A673 (cell line): ENCODE measurements around the gene HABP2. TPM values are rescaled to one million over a fixed set of nuclear protein-coding genes. Genes with fewer than 3 reads are reported as not detected.

ENCODE experiments used
- BruUV-seq: library from RNA; stranded (reverse); fragments of 400-500 nt; replicated peaks from 2 replicates; lab custom pipeline; 2021; lab: Mats Ljungman, UMichigan
- CTCF ChIA-PET: fragments of 300-600 bp; sonication (Branson Sonifier 250); formaldehyde crosslinking; loops from one replicate; lab custom pipeline; 2022; ENCODE audit warnings: antibody characterized with exemption; lab: Charles Lee
- POLR2A ChIA-PET: fragments of 300-600 bp; sonication (Branson Sonifier 250); formaldehyde crosslinking; loops from one replicate; lab custom pipeline; 2022; ENCODE audit warnings: antibody characterized with exemption; ENCODE audit not compliant: low non-redundant PET; lab: Charles Lee
- DNase-seq: peaks from one replicate; pipeline ENCODE4 v3.0.0-alpha.2; 2015; ENCODE audit warnings: low spot score
- H3K27ac ChIP-seq: fragments of 200-600 bp; sonication (generic); 2 replicates; pipeline ENCODE4 v1.5.1; 2016; ENCODE audit warnings: mixed run types, low read depth, mild to moderate bottlenecking, mixed read lengths, antibody characterized with exemption, low read length; ENCODE audit not compliant: poor library complexity, severe bottlenecking
- H3K27me3 ChIP-seq: fragments of 200-600 bp; sonication (generic); replicated peaks from 2 replicates; pipeline ENCODE4 v1.6.1; 2017; ENCODE audit warnings: mixed run types, low read depth, mild to moderate bottlenecking, mixed read lengths, antibody characterized with exemption, low read length; ENCODE audit not compliant: insufficient read depth, poor library complexity
- H3K36me3 ChIP-seq: fragments of 200-600 bp; sonication (generic); 2 replicates; pipeline ENCODE4 v1.6.1; 2016; ENCODE audit warnings: mixed run types, mild to moderate bottlenecking, mixed read lengths, antibody characterized with exemption, low read length; ENCODE audit not compliant: insufficient read depth, poor library complexity, severe bottlenecking
- H3K4me1 ChIP-seq: fragments of 200-600 bp; sonication (generic); 2 replicates; pipeline ENCODE4 v1.6.1; 2017; ENCODE audit warnings: mixed run types, mild to moderate bottlenecking, mixed read lengths, antibody characterized with exemption, low read length; ENCODE audit not compliant: insufficient read depth, poor library complexity, severe bottlenecking
- H3K4me3 ChIP-seq: fragments of 200-600 bp; sonication (generic); 2 replicates; pipeline ENCODE4 v1.5.1; 2016; ENCODE audit warnings: low read depth, mixed run types, mild to moderate bottlenecking, mixed read lengths, low read length; ENCODE audit not compliant: poor library complexity, severe bottlenecking
- H3K9me3 ChIP-seq: fragments of 200-600 bp; sonication (generic); 2 replicates; pipeline ENCODE4 v1.6.1; 2016; ENCODE audit warnings: mixed run types, low read depth, mild to moderate bottlenecking, mixed read lengths, antibody characterized with exemption, low read length; ENCODE audit not compliant: poor library complexity, severe bottlenecking
- CTCF ChIP-seq: fragments of 300-800, 200-600 bp; sonication (generic); conservative IDR thresholded peaks from 2 replicates; pipeline ENCODE4 v1.5.1; 2017; ENCODE audit warnings: low read depth, mild to moderate bottlenecking, antibody characterized with exemption, low read length, moderate library complexity, mixed read lengths
- EZH2 ChIP-seq: fragments of 200-600 bp; sonication (generic); IDR thresholded peaks from 2 replicates; pipeline ENCODE4 v1.6.1; 2017; ENCODE audit warnings: borderline replicate concordance, low read depth, mild to moderate bottlenecking, mixed read lengths, antibody characterized with exemption, low read length; ENCODE audit not compliant: poor library complexity, severe bottlenecking
- intact Hi-C: fragments of 100-400 bp; cut with micrococcal nuclease; formaldehyde crosslinking; loops from one replicate; pipeline ENCODE4 v1.10.0; 2022; ENCODE audit not compliant: unreplicated experiment
- total RNA-seq: library from RNA; stranded (reverse); gene quantifications from 2 replicates; pipeline ENCODE4 v1.2.3, GENCODE V29; 2021

Gene HABP2
- total RNA-seq, 1 experiment from 2014 or later = not detected

GRCh38 chr10:113515601-113516000 lies 37.3 kb upstream of the HABP2 start:
- Histone ChIP-seq H3K36me3 (no peaks in the 10 kb centered on the region), H3K4me1 (no peaks in the 10 kb centered on the region), H3K9me3 (peaks cover 7% of the 10 kb centered on the region), H3K27me3 (peaks cover under 1% of the 10 kb centered on the region), H3K4me3 (no peak overlapping the region), H3K27ac (no peak overlapping the region)
- CTCF ChIA-PET = no interaction called here
- BruUV-seq = no TSS peak
- intact Hi-C loops = no loop called here
- TF ChIP-seq EZH2 (no peak), CTCF (no peak)
- POLR2A ChIA-PET = no interaction called here
- no peak for DNase-seq

- H3K4me3 ChIP-seq = no peak overlapping the region
- TF ChIP-seq EZH2 (no peak), CTCF (no peak)
- intact Hi-C loops = no loop called here
- H3K4me1 ChIP-seq = no peaks in the 10 kb centered on the region
- CTCF ChIA-PET = no interaction called here
- H3K9me3 ChIP-seq = peaks cover 7% of the 10 kb centered on the region
- POLR2A ChIA-PET = no interaction called here
- no peaks in the 10 kb centered on the region for H3K27me3 ChIP-seq
- no peak overlapping the region for H3K27ac ChIP-seq
- no peaks in the 10 kb centered on the region for H3K36me3 ChIP-seq
- no peak for DNase-seq
- no TSS peak for BruUV-seq
Observed at GRCh38 chr10:113516061-113516460, 36.8 kb upstream of the HABP2 start.

DNA sequence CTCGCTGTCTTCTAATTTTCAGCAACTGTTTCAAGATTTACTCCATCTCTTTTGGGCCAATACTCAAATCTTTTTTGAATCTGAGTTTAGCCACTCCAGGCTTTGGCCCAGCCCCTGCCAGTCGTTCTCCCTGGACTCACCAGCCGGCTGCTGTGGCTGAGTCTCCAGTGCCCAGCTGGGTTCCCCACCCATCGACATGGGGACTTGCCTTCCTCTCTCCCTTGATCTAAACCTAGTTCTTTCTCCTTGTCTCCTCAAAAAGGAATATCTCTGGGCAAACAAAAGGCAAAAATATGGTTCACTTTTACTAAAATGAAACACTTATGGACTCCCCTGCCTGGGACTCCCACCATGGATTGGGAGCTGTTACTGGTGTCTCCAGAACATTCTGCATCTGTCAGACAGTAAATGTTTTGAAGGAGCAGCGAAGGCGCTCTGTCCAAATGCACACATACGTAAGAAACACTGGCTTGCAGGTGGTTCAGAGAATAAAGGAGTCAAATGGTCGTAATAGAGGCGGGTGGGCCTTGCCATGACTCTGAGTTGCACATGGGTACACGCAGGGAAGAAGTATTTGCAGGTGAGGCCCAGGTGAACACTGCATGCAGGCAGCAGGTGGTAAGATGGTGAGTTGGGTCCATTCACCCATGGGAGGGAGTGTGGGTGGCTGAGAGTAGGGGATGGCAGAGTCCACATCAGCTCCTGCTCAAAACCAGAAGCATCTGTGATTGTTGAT lies 35.5 kb upstream of the HABP2 start:
- H3K27ac ChIP-seq = no peak overlapping the region
- no peaks in the 10 kb centered on the region for H3K36me3 ChIP-seq
- POLR2A ChIA-PET = no interaction called here
- TF ChIP-seq CTCF = no peak
- TF ChIP-seq EZH2 = no peak
- H3K4me1 ChIP-seq = no peaks in the 10 kb centered on the region
- no peaks in the 10 kb centered on the region for H3K27me3 ChIP-seq
- intact Hi-C loops = no loop called here
- CTCF ChIA-PET = no interaction called here
- H3K9me3 ChIP-seq = no peaks in the 10 kb centered on the region
- no TSS peak for BruUV-seq
- no peak overlapping the region for H3K4me3 ChIP-seq
- DNase-seq = no peak
